ENCODE results near the gene FAM187B. TPM values are rescaled to one million over a fixed set of nuclear protein-coding genes. Genes with fewer than 3 reads are reported as not detected.

Gene FAM187B
- total RNA-seq, 1 experiment from 2014 or later = not detected

GRCh38 chr19:35260694-35261304 is 32.3 kb upstream of the FAM187B start:
- Histone ChIP-seq H3K27ac (ENCODE audit: insufficient read length, low read depth, low read length) (no peak overlapping the region), H2BK12ac (ENCODE audit: insufficient read length, low read depth, low read length) (no peak overlapping the region), H3K9ac (ENCODE audit: extremely low read depth, insufficient read length, low read length) (no peak overlapping the region), H3K18ac (ENCODE audit: insufficient read length, low read depth, low read length) (no peak overlapping the region), H2BK120ac (ENCODE audit: low read depth, low read length, poor library complexity, severe bottlenecking) (no peak overlapping the region), H4K8ac (replicated peaks; ENCODE audit: insufficient read length, low read depth, low read length) (no peak overlapping the region), H3K27me3 (ENCODE audit: insufficient read depth, low read length) (no peaks in the 10 kb centered on the region), H3K4ac (ENCODE audit: low read depth, low read length) (no peak overlapping the region), H2AFZ (ENCODE audit: low read length) (no peak overlapping the region), H3K4me1 (ENCODE audit: insufficient read depth, low read length) (no peaks in the 10 kb centered on the region), H3T11ph (ENCODE audit: low read length) (no peak overlapping the region), H3K79me2 (ENCODE audit: insufficient read depth, low read length) (no peaks in the 10 kb centered on the region), H3K23me2 (ENCODE audit: insufficient read length, low read depth, low read length, poor library complexity, severe bottlenecking) (no peaks in the 10 kb centered on the region), H2BK20ac (ENCODE audit: low read depth, low read length, poor library complexity, severe bottlenecking) (no peak overlapping the region), H2AK5ac (ENCODE audit: insufficient read length, low read length) (no peak overlapping the region), H3K56ac (ENCODE audit: insufficient read length, low read depth, low read length) (no peak overlapping the region), H3K4me2 (ENCODE audit: insufficient read depth, insufficient read length, low read length) (no peak overlapping the region), H3K9me3 (ENCODE audit: control insufficient read depth, low read depth, low read length) (no peaks in the 10 kb centered on the region), H4K91ac (ENCODE audit: insufficient read length, low read depth, low read length) (no peak overlapping the region), H3K14ac (ENCODE audit: insufficient read depth, low read length) (no peak overlapping the region), H2BK15ac (ENCODE audit: low read depth, low read length) (no peak overlapping the region), H3K23ac (ENCODE audit: insufficient read length, low read depth, low read length) (no peak overlapping the region), H2BK5ac (ENCODE audit: insufficient read length, low read length) (no peak overlapping the region), H3K79me1 (ENCODE audit: insufficient read depth, low read depth, low read length, poor library complexity, severe bottlenecking) (no peaks in the 10 kb centered on the region), H4K20me1 (ENCODE audit: control insufficient read depth, insufficient read depth, insufficient read length) (no peaks in the 10 kb centered on the region), H4K5ac (ENCODE audit: insufficient read length, low read depth, low read length) (no peak overlapping the region)
- no peaks in the 10 kb centered on the region for H3K9me3 Mint-ChIP-seq
- DNase-seq = no peak
- TF ChIP-seq, protein P1, sequence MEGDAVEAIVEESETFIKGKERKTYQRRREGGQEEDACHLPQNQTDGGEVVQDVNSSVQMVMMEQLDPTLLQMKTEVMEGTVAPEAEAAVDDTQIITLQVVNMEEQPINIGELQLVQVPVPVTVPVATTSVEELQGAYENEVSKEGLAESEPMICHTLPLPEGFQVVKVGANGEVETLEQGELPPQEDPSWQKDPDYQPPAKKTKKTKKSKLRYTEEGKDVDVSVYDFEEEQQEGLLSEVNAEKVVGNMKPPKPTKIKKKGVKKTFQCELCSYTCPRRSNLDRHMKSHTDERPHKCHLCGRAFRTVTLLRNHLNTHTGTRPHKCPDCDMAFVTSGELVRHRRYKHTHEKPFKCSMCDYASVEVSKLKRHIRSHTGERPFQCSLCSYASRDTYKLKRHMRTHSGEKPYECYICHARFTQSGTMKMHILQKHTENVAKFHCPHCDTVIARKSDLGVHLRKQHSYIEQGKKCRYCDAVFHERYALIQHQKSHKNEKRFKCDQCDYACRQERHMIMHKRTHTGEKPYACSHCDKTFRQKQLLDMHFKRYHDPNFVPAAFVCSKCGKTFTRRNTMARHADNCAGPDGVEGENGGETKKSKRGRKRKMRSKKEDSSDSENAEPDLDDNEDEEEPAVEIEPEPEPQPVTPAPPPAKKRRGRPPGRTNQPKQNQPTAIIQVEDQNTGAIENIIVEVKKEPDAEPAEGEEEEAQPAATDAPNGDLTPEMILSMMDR (conservative IDR thresholded peaks at IDR 0.05) = no peak
- peaks cover 12% of the 10 kb centered on the region in 2 experiments for H3K4me1 Mint-ChIP-seq
- no peak overlapping the region for H3K4me3 Mint-ChIP-seq
- H3K27me3 Mint-ChIP-seq (ENCODE audit: low read depth) = no peaks in the 10 kb centered on the region
- H3K27ac Mint-ChIP-seq = no peak overlapping the region
- peaks cover 29 to 84% (median 77%) of the 10 kb centered on the region in 3 experiments for H3K36me3 Mint-ChIP-seq (ENCODE audit: insufficient read depth in 1 of 3, low read depth in 3 of 3)
- no CpG with 5 or more reads among the region's 10 CpGs for WGBS (ENCODE audit: extremely low coverage, insufficient read length, low lambda C conversion rate)

Data from H9 (cell line).